ENCODE measurements around the gene KCNIP1.

- no peak for TF ChIP-seq CTCF (IDR thresholded peaks at IDR 0.05)
- no peak for TF ChIP-seq POLR2A (IDR thresholded peaks at IDR 0.05)
Measured at GRCh38 chr5:170503990-170504596, at the start of gene KCNIP1.

Measured in esophagus squamous epithelium (tissue), 4 donors.